GM20000 (cell line): Measurements from ENCODE around the gene ERC1.

ENCODE experiments used
- DNase-seq: peaks from one replicate; pipeline ENCODE4 v3.0.0; 2012; ENCODE audit warnings: low spot score
- TF ChIP-seq, protein P1 (sequence below): IDR thresholded peaks from 2 replicates; pipeline ENCODE4 v1.5.1; 2012; ENCODE audit warnings: mild to moderate bottlenecking, control low read depth; ENCODE audit errors: extremely low read depth, missing control alignments

ERC1 gene

DNA sequence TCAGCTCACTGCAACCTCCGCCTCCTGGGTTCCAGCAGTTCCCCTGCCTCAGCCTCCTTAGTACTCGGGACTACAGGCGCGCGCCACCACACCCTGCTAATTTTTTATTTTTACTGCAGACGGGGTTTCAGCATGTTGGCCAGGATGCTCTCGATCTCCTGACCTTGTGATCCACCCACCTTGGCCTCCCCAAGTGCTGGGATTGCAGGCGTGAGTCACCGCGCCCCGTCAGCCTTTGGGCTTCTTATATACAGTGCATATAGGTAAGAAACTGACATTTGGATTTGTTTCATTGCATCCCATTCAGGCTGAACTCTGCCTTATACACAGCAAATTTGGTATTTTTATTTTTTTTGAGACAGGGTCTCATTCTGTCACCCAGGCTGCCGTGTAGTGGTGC, 176.8 kb downstream of the ERC1 start:
- TF ChIP-seq, protein P1, sequence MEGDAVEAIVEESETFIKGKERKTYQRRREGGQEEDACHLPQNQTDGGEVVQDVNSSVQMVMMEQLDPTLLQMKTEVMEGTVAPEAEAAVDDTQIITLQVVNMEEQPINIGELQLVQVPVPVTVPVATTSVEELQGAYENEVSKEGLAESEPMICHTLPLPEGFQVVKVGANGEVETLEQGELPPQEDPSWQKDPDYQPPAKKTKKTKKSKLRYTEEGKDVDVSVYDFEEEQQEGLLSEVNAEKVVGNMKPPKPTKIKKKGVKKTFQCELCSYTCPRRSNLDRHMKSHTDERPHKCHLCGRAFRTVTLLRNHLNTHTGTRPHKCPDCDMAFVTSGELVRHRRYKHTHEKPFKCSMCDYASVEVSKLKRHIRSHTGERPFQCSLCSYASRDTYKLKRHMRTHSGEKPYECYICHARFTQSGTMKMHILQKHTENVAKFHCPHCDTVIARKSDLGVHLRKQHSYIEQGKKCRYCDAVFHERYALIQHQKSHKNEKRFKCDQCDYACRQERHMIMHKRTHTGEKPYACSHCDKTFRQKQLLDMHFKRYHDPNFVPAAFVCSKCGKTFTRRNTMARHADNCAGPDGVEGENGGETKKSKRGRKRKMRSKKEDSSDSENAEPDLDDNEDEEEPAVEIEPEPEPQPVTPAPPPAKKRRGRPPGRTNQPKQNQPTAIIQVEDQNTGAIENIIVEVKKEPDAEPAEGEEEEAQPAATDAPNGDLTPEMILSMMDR, result no peak
- DNase-seq, result no peak

GRCh38 chr12:1170411-1170810, 179.4 kb downstream of the ERC1 start:
- TF ChIP-seq, protein P1, result no peak
- no peak for DNase-seq

GRCh38 chr12:1171657-1172408, 180.8 kb downstream of the ERC1 start:
- TF ChIP-seq, protein P1, result no peak
- no peak for DNase-seq

- DNase-seq, result no peak
- TF ChIP-seq, protein P1, result no peak
Measured at GRCh38 chr12:1173781-1174617, 183.0 kb downstream of the ERC1 start.

DNA sequence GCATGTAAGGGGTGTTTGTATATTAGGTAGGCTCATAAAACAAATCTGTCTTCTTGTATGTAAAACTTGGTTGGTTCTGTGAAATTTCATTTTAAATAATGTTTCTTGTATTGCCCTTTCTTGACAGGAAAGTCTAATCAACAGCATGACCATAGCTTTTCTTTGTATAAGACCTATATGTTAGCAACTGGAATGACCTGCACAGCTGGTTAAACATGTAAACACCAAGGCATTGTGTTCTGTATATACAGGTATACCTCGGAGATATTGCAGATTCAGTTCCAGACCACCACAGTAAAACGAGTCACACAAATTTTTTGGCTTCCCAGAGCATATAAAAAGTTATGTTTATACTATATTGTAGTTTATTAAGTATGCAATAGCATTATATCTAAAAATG, 183.6 kb downstream of the ERC1 start:
- DNase-seq, result no peak

DNA sequence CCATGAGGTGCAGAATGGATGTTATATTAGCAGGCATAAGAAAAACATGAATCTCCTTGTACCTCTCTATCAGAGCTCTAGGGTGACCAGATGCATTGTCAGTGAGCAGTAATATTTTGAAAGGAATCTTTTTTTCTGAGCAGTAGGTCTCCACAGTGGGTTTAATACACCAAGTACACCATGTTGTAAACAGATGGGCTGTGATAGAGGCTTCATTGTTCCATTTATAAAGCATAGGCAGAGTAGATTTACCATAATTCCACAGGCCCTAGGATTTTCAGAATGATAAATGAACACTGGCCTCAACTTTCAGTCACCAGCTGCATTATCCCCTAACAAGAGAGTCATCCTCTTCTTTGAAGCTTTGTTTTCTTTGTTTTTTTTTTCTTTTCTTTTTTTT, 185.2 kb downstream of the ERC1 start:
- TF ChIP-seq, protein P1, result no peak
- DNase-seq, result no peak

More for the DNA sequence above, 183.6 kb downstream of the ERC1 start:
- TF ChIP-seq, protein P1, result no peak

DNA sequence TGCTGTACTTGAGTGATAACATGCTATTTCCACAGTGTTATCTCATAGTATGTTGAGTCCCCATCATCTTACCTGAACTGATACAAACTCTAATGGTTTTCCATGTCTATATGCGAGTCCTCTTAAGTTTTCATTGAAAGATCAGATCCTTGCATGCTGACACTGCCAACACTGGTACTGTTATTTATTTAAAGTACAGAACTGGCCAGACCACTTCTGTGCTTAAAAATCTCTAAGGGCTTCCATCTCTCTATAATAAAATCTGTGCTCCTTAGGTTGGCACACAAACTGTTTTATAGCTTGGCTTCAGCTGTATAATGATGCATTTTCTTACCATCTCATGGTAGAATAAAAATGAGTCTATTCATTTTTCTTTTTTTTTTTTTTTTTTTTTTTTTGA, 188.1 kb downstream of the ERC1 start:
- TF ChIP-seq, protein P1, result no peak

More for the DNA sequence above, 188.1 kb downstream of the ERC1 start:
- no peak for DNase-seq
